Cardiac muscle cell (in vitro differentiated cells and primary cell): ENCODE data around the gene TRPC6. TPM values are rescaled to one million over a fixed set of nuclear protein-coding genes. Genes with fewer than 3 reads are reported as not detected.

Experiments used
- DNase-seq, 2 donors: peaks; one replicate each; pipeline versions ENCODE4 v3.0.0 to v3.0.0-alpha.2; 2010 to 2017; ENCODE audit warnings: low read depth in 1 of 2, low spot score in 1 of 2
- H3K27ac ChIP-seq: fragments of 200-600 bp; sonication (generic); 2 replicates; pipeline ENCODE4 v1.5.1; 2016
- H3K27me3 ChIP-seq: fragments of 200-600 bp; sonication (generic); 2 replicates; pipeline ENCODE4 v1.6.0; 2016; ENCODE audit warnings: control low read depth
- H3K36me3 ChIP-seq: fragments of 200-600 bp; sonication (generic); 2 replicates; pipeline ENCODE4 v1.5.1; 2016; ENCODE audit warnings: control low read depth
- H3K4me1 ChIP-seq: fragments of 200-600 bp; sonication (generic); 2 replicates; pipeline ENCODE4 v1.8.1; 2017; ENCODE audit warnings: low read depth, mild to moderate bottlenecking, mixed run types
- H3K4me3 ChIP-seq: fragments of 200-600 bp; sonication (generic); 2 replicates; pipeline ENCODE4 v1.5.1; 2016; ENCODE audit warnings: mild to moderate bottlenecking
- H3K9me3 ChIP-seq: fragments of 200-600 bp; sonication (generic); 2 replicates; pipeline ENCODE4 v1.5.1; 2017; ENCODE audit warnings: low read depth, mild to moderate bottlenecking, control low read depth
- CTCF ChIP-seq: IDR thresholded peaks from 2 replicates; pipeline ENCODE4 v1.5.1; 2012; ENCODE audit warnings: low read depth, mild to moderate bottlenecking, low read length
- polyA plus RNA-seq: library from polyadenylated mRNA; unstranded; fragments of >200 nt; fragmentation: Nextera tagmentation; extraction: Ambion mirVana; gene quantifications from 2 replicates; pipeline ENCODE4 v1.2.1, GENCODE V29; 2016
- total RNA-seq: library from RNA; depleted of rRNA; stranded (reverse); fragments of >200 nt; gene quantifications from 2 replicates; pipeline ENCODE4 v1.2.3, GENCODE V29; 2016

The TRPC6 gene
- total and polyA plus RNA-seq, 2 experiments from 2014 or later, result not detected

- Histone ChIP-seq H3K36me3 (no peaks in the 10 kb centered on the region), H3K9me3 (no peaks in the 10 kb centered on the region), H3K4me3 (no peak overlapping the region), H3K27me3 (no peaks in the 10 kb centered on the region), H3K4me1 (no peaks in the 10 kb centered on the region), H3K27ac (no peak overlapping the region)
- no peak for TF ChIP-seq CTCF
- no peak for DNase-seq
Measured at GRCh38 chr11:101477926-101478325, 105.9 kb downstream of the TRPC6 start.

- no peaks in the 10 kb centered on the region for H3K36me3 ChIP-seq
- no peak overlapping the region for H3K27ac ChIP-seq
- TF ChIP-seq CTCF, result no peak
- H3K4me1 ChIP-seq, result no peaks in the 10 kb centered on the region
- no peak overlapping the region for H3K4me3 ChIP-seq
- no peaks in the 10 kb centered on the region for H3K27me3 ChIP-seq
- H3K9me3 ChIP-seq, result no peaks in the 10 kb centered on the region
- no peak for DNase-seq
Measured at GRCh38 chr11:101476191-101476590, 107.6 kb downstream of the TRPC6 start.

GRCh38 chr11:101475699-101476098, 108.1 kb downstream of the TRPC6 start:
- TF ChIP-seq CTCF, result no peak
- Histone ChIP-seq H3K27me3 (no peaks in the 10 kb centered on the region), H3K9me3 (no peaks in the 10 kb centered on the region), H3K36me3 (no peaks in the 10 kb centered on the region), H3K4me3 (no peak overlapping the region), H3K27ac (no peak overlapping the region), H3K4me1 (no peaks in the 10 kb centered on the region)
- DNase-seq, result no peak

- no peaks in the 10 kb centered on the region for H3K27me3 ChIP-seq
- H3K9me3 ChIP-seq, result no peaks in the 10 kb centered on the region
- H3K36me3 ChIP-seq, result no peaks in the 10 kb centered on the region
- TF ChIP-seq CTCF, result no peak
- no peaks in the 10 kb centered on the region for H3K4me1 ChIP-seq
- DNase-seq, result no peak
- no peak overlapping the region for H3K4me3 ChIP-seq
- no peak overlapping the region for H3K27ac ChIP-seq
Measured at GRCh38 chr11:101474666-101475065, 109.1 kb downstream of the TRPC6 start.

GRCh38 chr11:101470881-101471520, 112.8 kb downstream of the TRPC6 start:
- no peaks in the 10 kb centered on the region for H3K27me3 ChIP-seq
- peaks cover 6% of the 10 kb centered on the region for H3K4me1 ChIP-seq
- no peaks in the 10 kb centered on the region for H3K9me3 ChIP-seq
- DNase-seq, result no peak
- H3K27ac ChIP-seq, result no peak overlapping the region
- TF ChIP-seq CTCF, result no peak
- no peak overlapping the region for H3K4me3 ChIP-seq
- no peaks in the 10 kb centered on the region for H3K36me3 ChIP-seq
